GM12873 (cell line): ENCODE measurements around the gene SDK1.

Experiments
- CTCF ChIP-seq: IDR thresholded peaks from 2 replicates; pipeline ENCODE4 v1.5.1; 2012; ENCODE audit warnings: low read depth, mild to moderate bottlenecking, moderate library complexity, low read length, control low read depth; ENCODE audit not compliant: insufficient read depth; ENCODE audit errors: missing control alignments

The SDK1 gene

DNA sequence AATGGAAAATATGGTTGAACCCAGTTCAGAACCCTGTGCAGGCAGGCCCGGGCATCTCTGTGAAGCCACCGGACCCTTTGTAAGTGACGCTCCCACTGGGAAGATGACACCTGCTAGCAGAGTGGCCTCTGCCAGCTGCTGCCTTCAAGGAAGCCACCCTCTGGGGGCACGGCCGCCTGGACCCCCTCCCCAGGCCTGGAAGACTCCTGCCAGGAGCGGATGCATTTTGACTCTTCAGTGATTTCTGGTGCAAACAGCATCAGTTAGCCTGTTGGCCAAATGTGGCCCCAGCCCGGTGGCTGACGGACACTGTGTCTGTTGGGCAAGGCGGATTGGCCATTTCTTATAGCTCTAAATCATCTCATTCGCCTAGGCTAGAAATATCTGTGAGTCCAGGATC, 867.0 kb downstream of the SDK1 start:
- TF ChIP-seq CTCF: no peak

GRCh38 chr7:4168541-4168940, 867.5 kb downstream of the SDK1 start:
- no peak for TF ChIP-seq CTCF

DNA sequence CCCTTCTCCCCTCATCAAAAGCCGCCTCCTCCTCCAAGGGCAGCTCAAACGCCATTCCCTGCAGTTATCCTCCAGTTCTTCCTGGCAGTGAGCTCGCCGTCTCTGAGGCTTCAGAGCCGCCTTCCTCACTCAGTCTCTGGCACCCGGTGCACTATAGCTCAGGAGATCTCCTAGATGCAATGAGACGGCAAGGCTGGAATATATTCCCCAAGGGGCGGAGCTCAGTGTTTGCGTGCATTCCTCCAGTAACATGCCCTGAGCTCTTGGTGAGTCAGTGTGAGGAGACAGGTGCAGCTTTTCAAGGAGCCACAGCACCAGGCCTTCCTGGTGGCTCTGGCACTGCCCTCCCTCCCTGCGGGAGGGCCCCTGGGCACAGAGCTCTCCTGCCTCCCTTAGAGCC, 868.4 kb downstream of the SDK1 start:
- TF ChIP-seq CTCF: no peak

DNA sequence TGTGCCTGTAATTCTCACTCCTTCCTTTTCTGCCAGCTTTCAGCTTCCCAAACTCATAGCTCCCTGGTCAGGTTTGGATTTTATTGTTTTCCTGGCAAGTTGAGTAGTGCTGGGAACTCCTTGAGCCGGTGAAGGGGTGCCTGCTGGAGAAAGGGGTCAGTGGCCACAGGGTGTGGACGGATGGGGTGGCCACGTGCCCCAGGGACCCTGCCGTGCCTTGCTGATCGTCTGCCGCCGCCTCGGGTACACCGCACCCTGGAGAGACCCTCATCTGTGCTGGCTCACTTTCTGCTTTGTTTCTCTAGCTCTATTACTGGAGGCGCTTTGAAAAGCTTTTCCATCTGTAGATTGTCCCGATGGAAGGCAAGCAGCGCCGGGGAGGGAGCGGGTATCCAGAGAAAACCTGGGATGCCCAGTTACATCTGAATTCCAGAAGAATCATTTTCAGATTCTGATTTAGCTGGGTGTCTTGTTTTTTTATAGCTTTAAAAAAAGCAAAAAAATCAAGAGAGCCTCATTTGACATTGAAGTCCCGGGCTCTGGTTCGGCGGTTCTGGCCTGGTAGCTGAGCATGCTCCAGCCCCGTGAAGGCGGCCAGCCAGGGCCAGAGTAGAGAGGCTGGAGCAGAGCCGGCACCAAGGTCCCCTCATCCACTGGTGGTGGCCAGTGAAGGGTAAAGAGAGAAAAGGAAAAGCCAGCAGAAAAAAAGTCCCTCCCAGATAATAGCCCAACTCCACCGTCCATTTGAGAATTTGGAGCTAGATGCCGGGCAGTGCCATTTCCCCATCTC, 870.1 kb downstream of the SDK1 start:
- no peak for TF ChIP-seq CTCF

- TF ChIP-seq CTCF: no peak
These were observed 871.8 kb downstream of the SDK1 start for GRCh38 chr7:4172883-4173282.

DNA sequence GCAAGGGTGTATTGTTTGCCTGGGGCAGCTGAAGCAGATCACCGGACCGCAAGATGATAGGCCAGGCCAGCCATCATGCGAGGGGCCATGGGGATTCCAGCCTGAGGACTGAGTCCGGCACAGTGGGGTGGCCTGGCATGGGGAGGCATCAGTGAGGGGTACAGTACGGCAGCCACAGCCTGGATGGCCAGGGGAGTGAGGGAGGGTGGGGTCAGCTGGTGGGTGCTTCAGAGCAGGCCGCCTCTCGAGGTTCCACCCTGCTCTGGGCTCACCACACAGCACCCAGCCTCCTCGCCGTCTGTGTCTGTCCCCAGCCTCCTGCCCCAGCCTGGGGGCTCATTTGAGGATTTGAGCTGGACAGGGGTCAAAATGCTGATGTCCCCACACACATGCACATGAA, 872.6 kb downstream of the SDK1 start:
- no peak for TF ChIP-seq CTCF

GRCh38 chr7:4174016-4174415, 873.0 kb downstream of the SDK1 start:
- no peak for TF ChIP-seq CTCF
